H9 (cell line): ENCODE measurements around the gene TNPO2. TPM values are rescaled to one million over a fixed set of nuclear protein-coding genes. Genes with fewer than 3 reads are reported as not detected.

Experiments
- DNase-seq: peaks from one replicate; pipeline ENCODE4 v3.0.0-alpha.2; 2017
- H2AFZ ChIP-seq: one replicate; pipeline ENCODE4 v1.6.1; 2013; ENCODE audit warnings: mild to moderate bottlenecking, low read length, control low read depth, moderate library complexity
- H2AK5ac ChIP-seq: 2 replicates; pipeline ENCODE4 v1.6.1; 2013; ENCODE audit warnings: low read length, control low read depth, mixed read lengths; ENCODE audit not compliant: insufficient read length
- H2BK120ac ChIP-seq: one replicate; pipeline ENCODE4 v1.6.1; 2013; ENCODE audit warnings: low read depth, mild to moderate bottlenecking, low read length, control low read depth, inconsistent platforms; ENCODE audit not compliant: poor library complexity, severe bottlenecking
- H2BK12ac ChIP-seq: 2 replicates; pipeline ENCODE4 v1.6.1; 2013; ENCODE audit warnings: low read length, control low read depth, mixed read lengths, low read depth; ENCODE audit not compliant: insufficient read length
- H2BK15ac ChIP-seq: 2 replicates; pipeline ENCODE4 v1.6.1; 2013; ENCODE audit warnings: low read depth, low read length, control low read depth
- H2BK20ac ChIP-seq: one replicate; pipeline ENCODE4 v1.6.1; 2013; ENCODE audit warnings: low read depth, mild to moderate bottlenecking, low read length, control low read depth, inconsistent platforms; ENCODE audit not compliant: poor library complexity, severe bottlenecking
- H2BK5ac ChIP-seq: 2 replicates; pipeline ENCODE4 v1.6.1; 2013; ENCODE audit warnings: low read length, control low read depth, mixed read lengths; ENCODE audit not compliant: insufficient read length
- H3K14ac ChIP-seq: 2 replicates; pipeline ENCODE4 v1.6.1; 2013; ENCODE audit warnings: low read length, control low read depth; ENCODE audit not compliant: insufficient read depth
- H3K18ac ChIP-seq: 2 replicates; pipeline ENCODE4 v1.6.1; 2013; ENCODE audit warnings: low read depth, mild to moderate bottlenecking, mixed read lengths, low read length, control low read depth; ENCODE audit not compliant: insufficient read length
- H3K23ac ChIP-seq: 2 replicates; pipeline ENCODE4 v1.6.1; 2013; ENCODE audit warnings: low read length, control low read depth, mixed read lengths, low read depth; ENCODE audit not compliant: insufficient read length
- H3K23me2 ChIP-seq: 2 replicates; pipeline ENCODE4 v1.6.1; 2013; ENCODE audit warnings: low read depth, mild to moderate bottlenecking, mixed read lengths, low read length, control low read depth; ENCODE audit not compliant: insufficient read length, poor library complexity, severe bottlenecking
- H3K27ac ChIP-seq: 2 replicates; pipeline ENCODE4 v1.5.1; 2013; ENCODE audit warnings: low read length, control low read depth, mixed read lengths, low read depth; ENCODE audit not compliant: insufficient read length
- H3K27me3 ChIP-seq: 2 replicates; pipeline ENCODE4 v1.6.1; 2013; ENCODE audit warnings: low read length, control low read depth, inconsistent platforms; ENCODE audit not compliant: insufficient read depth
- H3K4ac ChIP-seq: 2 replicates; pipeline ENCODE4 v1.6.1; 2013; ENCODE audit warnings: low read depth, mild to moderate bottlenecking, control low read depth, inconsistent platforms, low read length, moderate library complexity
- H3K4me1 ChIP-seq: 2 replicates; pipeline ENCODE4 v1.6.1; 2013; ENCODE audit warnings: low read length, control low read depth, inconsistent platforms; ENCODE audit not compliant: insufficient read depth
- H3K4me2 ChIP-seq: 2 replicates; pipeline ENCODE4 v1.6.1; 2013; ENCODE audit warnings: low read length, control low read depth, mixed read lengths; ENCODE audit not compliant: insufficient read length, insufficient read depth
- H3K56ac ChIP-seq: 2 replicates; pipeline ENCODE4 v1.6.1; 2013; ENCODE audit warnings: low read depth, mild to moderate bottlenecking, mixed read lengths, low read length, control low read depth; ENCODE audit not compliant: insufficient read length
- H3K79me1 ChIP-seq: 2 replicates; pipeline ENCODE4 v1.6.1; 2013; ENCODE audit warnings: low read depth, mild to moderate bottlenecking, moderate library complexity, low read length, control low read depth, inconsistent platforms; ENCODE audit not compliant: insufficient read depth, poor library complexity, severe bottlenecking
- H3K79me2 ChIP-seq: 2 replicates; pipeline ENCODE4 v1.6.1; 2013; ENCODE audit warnings: low read length, control low read depth, inconsistent platforms; ENCODE audit not compliant: insufficient read depth
- H3K9ac ChIP-seq: 2 replicates; pipeline ENCODE4 v1.6.1; 2013; ENCODE audit warnings: low read length, control low read depth, mixed read lengths; ENCODE audit not compliant: insufficient read length; ENCODE audit errors: extremely low read depth
- H3K9me3 ChIP-seq: one replicate; pipeline ENCODE4 v1.6.1; 2013; ENCODE audit warnings: low read depth, low read length, inconsistent platforms; ENCODE audit not compliant: control insufficient read depth
- H3T11ph ChIP-seq: one replicate; pipeline ENCODE4 v1.6.1; 2013; ENCODE audit warnings: mild to moderate bottlenecking, low read length, control low read depth, inconsistent platforms
- H4K20me1 ChIP-seq: one replicate; pipeline ENCODE4 v1.6.1; 2013; ENCODE audit not compliant: control insufficient read depth, insufficient read length, insufficient read depth
- H4K5ac ChIP-seq: 2 replicates; pipeline ENCODE4 v1.6.1; 2013; ENCODE audit warnings: low read depth, mild to moderate bottlenecking, mixed read lengths, low read length, control low read depth; ENCODE audit not compliant: insufficient read length
- H4K8ac ChIP-seq: replicated peaks from 2 replicates; pipeline ENCODE4 v1.6.1; 2013; ENCODE audit warnings: low read length, control low read depth, mixed read lengths, low read depth; ENCODE audit not compliant: insufficient read length
- H4K91ac ChIP-seq: 2 replicates; pipeline ENCODE4 v1.6.1; 2013; ENCODE audit warnings: low read depth, mild to moderate bottlenecking, moderate library complexity, mixed read lengths, low read length, control low read depth; ENCODE audit not compliant: insufficient read length
- H3K27ac Mint-ChIP-seq, 3 experiments: 2 replicates in 2 of 3; 3 replicates in 1 of 3; pipeline ENCODE4 v1.8.0; 2020 to 2021; ENCODE audit warnings: mixed read lengths in 3 of 3, mild to moderate bottlenecking in 1 of 3, moderate library complexity in 1 of 3
- H3K27me3 Mint-ChIP-seq: 2 replicates; pipeline ENCODE4 v1.8.0; 2021; ENCODE audit warnings: low read depth, mild to moderate bottlenecking, moderate library complexity, mixed read lengths
- H3K36me3 Mint-ChIP-seq, 3 experiments: 2 replicates in 2 of 3; 3 replicates in 1 of 3; pipeline ENCODE4 v1.8.0; 2020 to 2021; ENCODE audit warnings: low read depth in 3 of 3, mixed read lengths in 3 of 3; ENCODE audit not compliant: insufficient read depth in 1 of 3
- H3K4me1 Mint-ChIP-seq, 2 experiments: 2 replicates each; pipeline ENCODE4 v1.8.0; 2020; ENCODE audit warnings: mixed read lengths in 2 of 2
- H3K4me3 Mint-ChIP-seq, 2 experiments: 2 replicates in 1 of 2; 3 replicates in 1 of 2; pipeline ENCODE4 v1.8.0; 2020 to 2021; ENCODE audit warnings: mild to moderate bottlenecking in 2 of 2, mixed read lengths in 2 of 2, moderate library complexity in 1 of 2
- H3K9me3 Mint-ChIP-seq, 2 experiments: 2 replicates in 1 of 2; 3 replicates in 1 of 2; pipeline ENCODE4 v1.8.0; 2020; ENCODE audit warnings: mild to moderate bottlenecking in 2 of 2, mixed read lengths in 2 of 2, moderate library complexity in 1 of 2
- whole genome bisulfite sequencing: extraction: QIAGEN DNeasy Blood & Tissue Kit; methylation state at CpG from one replicate; pipeline ENCODE4 v1.1.7; 2013; ENCODE audit warnings: missing lambda C conversion rate, low lambda C conversion rate, mixed read lengths; ENCODE audit not compliant: insufficient read length; ENCODE audit errors: extremely low coverage; 5-methylcytosine and 5-hydroxymethylcytosine counted together
- total RNA-seq: library from RNA; stranded (reverse); gene quantifications from 2 replicates; pipeline ENCODE4 v1.2.1, GENCODE V29; 2021
- TF ChIP-seq, protein P1 (sequence below): fragments of 200-600 bp; sonication (generic); conservative IDR thresholded peaks from 3 replicates; pipeline ENCODE4 v1.8.0; 2021; ENCODE audit warnings: antibody characterized with exemption, mild to moderate bottlenecking

The TNPO2 gene
- total RNA-seq, 1 experiment from 2014 or later, result 159 TPM

DNA sequence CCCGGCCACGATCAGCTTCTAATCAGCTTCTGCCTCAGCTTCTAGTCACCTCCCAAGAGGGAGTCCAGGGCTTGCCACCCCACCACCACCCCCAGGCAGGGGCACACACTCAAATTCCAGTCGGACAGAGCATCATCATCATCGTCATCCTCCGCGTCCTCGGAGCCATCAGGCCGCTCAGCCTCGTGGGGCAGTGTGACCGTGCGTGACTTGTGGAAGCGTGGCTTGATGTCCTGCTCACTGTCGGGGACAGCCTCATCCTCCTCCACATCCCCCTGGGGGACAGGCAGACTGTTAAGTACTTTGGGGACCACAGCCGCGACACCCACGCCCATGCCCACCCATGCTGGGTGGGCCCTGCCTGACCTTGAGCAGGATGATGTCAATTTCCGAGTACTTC, 12.5 kb downstream of the TNPO2 start:
- Histone ChIP-seq H3T11ph (no peak overlapping the region), H4K8ac (no peak overlapping the region), H2BK12ac (no peak overlapping the region), H4K20me1 (no peaks in the 10 kb centered on the region), H2BK20ac (no peak overlapping the region), H3K9ac (no peak overlapping the region), H4K91ac (no peak overlapping the region), H3K4me2 (no peak overlapping the region), H3K79me1 (no peaks in the 10 kb centered on the region), H3K27me3 (no peaks in the 10 kb centered on the region), H2BK120ac (no peak overlapping the region), H3K23me2 (no peaks in the 10 kb centered on the region), H3K14ac (no peak overlapping the region), H2AFZ (no peak overlapping the region), H2AK5ac (no peak overlapping the region), H3K4me1 (no peaks in the 10 kb centered on the region), H3K79me2 (no peaks in the 10 kb centered on the region), H3K18ac (no peak overlapping the region), H4K5ac (no peak overlapping the region), H3K23ac (no peak overlapping the region), H3K56ac (no peak overlapping the region), H2BK15ac (no peak overlapping the region), H2BK5ac (no peak overlapping the region), H3K4ac (no peak overlapping the region), H3K9me3 (no peaks in the 10 kb centered on the region), H3K27ac (no peak overlapping the region)
- H3K27me3 Mint-ChIP-seq, result no peaks in the 10 kb centered on the region
- H3K4me1 Mint-ChIP-seq, result no peaks in the 10 kb centered on the region
- TF ChIP-seq, protein P1, sequence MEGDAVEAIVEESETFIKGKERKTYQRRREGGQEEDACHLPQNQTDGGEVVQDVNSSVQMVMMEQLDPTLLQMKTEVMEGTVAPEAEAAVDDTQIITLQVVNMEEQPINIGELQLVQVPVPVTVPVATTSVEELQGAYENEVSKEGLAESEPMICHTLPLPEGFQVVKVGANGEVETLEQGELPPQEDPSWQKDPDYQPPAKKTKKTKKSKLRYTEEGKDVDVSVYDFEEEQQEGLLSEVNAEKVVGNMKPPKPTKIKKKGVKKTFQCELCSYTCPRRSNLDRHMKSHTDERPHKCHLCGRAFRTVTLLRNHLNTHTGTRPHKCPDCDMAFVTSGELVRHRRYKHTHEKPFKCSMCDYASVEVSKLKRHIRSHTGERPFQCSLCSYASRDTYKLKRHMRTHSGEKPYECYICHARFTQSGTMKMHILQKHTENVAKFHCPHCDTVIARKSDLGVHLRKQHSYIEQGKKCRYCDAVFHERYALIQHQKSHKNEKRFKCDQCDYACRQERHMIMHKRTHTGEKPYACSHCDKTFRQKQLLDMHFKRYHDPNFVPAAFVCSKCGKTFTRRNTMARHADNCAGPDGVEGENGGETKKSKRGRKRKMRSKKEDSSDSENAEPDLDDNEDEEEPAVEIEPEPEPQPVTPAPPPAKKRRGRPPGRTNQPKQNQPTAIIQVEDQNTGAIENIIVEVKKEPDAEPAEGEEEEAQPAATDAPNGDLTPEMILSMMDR, result no peak
- H3K9me3 Mint-ChIP-seq, result no peaks in the 10 kb centered on the region
- no peak overlapping the region for H3K27ac Mint-ChIP-seq
- no CpG with 5 or more reads among the region's 17 CpGs for WGBS
- H3K4me3 Mint-ChIP-seq, result no peak overlapping the region
- peaks cover 53 to 87% (median 86%) of the 10 kb centered on the region in 3 experiments; a peak in 6 of 7 replicates for H3K36me3 Mint-ChIP-seq
- no peak for DNase-seq
